ENCODE results near the gene GABARAP. TPM values are rescaled to one million over a fixed set of nuclear protein-coding genes. Genes with fewer than 3 reads are reported as not detected.

The GABARAP gene
- total and polyA plus RNA-seq, 2 of the 13 experiments (the other 11 are each of a cell fraction or from before 2014, with no cell fraction given): 161 to 310 TPM

GRCh38 chr17:7258731-7259554 is 16.7 kb upstream of the GABARAP start (continued):
- TF ChIP-seq ZHX1 (CRISPR knock-in tag; IDR thresholded peaks at IDR 0.05; ENCODE audit: low read depth): no peak
- TF ChIP-seq NR2F6 (IDR thresholded peaks at IDR 0.05): peak; percentile 32; the same call in 1 of the 2 replicates
- 0 out of 2 replicates have a peak, but pooled peaks have one; percentile 23 for TF ChIP-seq NR2F6 (CRISPR knock-in tag; IDR thresholded peaks at IDR 0.05)
- no peak for TF ChIP-seq AGO2 (optimal IDR thresholded peaks at IDR 0.05; ENCODE audit: low read depth, low read length)
- TF ChIP-seq, protein P1, sequence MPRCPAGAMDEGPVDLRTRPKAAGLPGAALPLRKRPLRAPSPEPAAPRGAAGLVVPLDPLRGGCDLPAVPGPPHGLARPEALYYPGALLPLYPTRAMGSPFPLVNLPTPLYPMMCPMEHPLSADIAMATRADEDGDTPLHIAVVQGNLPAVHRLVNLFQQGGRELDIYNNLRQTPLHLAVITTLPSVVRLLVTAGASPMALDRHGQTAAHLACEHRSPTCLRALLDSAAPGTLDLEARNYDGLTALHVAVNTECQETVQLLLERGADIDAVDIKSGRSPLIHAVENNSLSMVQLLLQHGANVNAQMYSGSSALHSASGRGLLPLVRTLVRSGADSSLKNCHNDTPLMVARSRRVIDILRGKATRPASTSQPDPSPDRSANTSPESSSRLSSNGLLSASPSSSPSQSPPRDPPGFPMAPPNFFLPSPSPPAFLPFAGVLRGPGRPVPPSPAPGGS (CRISPR knock-in tag; IDR thresholded peaks at IDR 0.05): peak; percentile 65; the same call in 1 of the 2 replicates
- TF ChIP-seq, protein P2, sequence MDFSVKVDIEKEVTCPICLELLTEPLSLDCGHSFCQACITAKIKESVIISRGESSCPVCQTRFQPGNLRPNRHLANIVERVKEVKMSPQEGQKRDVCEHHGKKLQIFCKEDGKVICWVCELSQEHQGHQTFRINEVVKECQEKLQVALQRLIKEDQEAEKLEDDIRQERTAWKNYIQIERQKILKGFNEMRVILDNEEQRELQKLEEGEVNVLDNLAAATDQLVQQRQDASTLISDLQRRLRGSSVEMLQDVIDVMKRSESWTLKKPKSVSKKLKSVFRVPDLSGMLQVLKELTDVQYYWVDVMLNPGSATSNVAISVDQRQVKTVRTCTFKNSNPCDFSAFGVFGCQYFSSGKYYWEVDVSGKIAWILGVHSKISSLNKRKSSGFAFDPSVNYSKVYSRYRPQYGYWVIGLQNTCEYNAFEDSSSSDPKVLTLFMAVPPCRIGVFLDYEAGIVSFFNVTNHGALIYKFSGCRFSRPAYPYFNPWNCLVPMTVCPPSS (IDR thresholded peaks at IDR 0.05): no peak
- TF ChIP-seq HNF4G (IDR thresholded peaks at IDR 0.05; ENCODE audit: borderline replicate concordance, low read depth, low read length): peak; percentile 31; the same call in 1 of the 2 replicates
- no peak for TF ChIP-seq HNF4G (CRISPR knock-in tag; IDR thresholded peaks at IDR 0.05; ENCODE audit: borderline replicate concordance, low read depth)
- TF ChIP-seq ZNF460 (CRISPR knock-in tag; IDR thresholded peaks at IDR 0.05; ENCODE audit: borderline replicate concordance): no peak
- no peak for TF ChIP-seq CC2D1A (CRISPR knock-in tag; IDR thresholded peaks at IDR 0.05)
- no peak for TF ChIP-seq ZNF7 (CRISPR knock-in tag; IDR thresholded peaks at IDR 0.05)
- TF ChIP-seq ZBTB7A (CRISPR knock-in tag; IDR thresholded peaks at IDR 0.05): no peak
- no peak for TF ChIP-seq JUNB (CRISPR knock-in tag; IDR thresholded peaks at IDR 0.05; ENCODE audit: borderline replicate concordance)
- TF ChIP-seq PBX3 (CRISPR knock-in tag; IDR thresholded peaks at IDR 0.05; ENCODE audit: borderline replicate concordance): no peak
- TF ChIP-seq ATF7 (IDR thresholded peaks at IDR 0.05): peak; percentile 51
- no peak for TF ChIP-seq ATF7 (CRISPR knock-in tag; IDR thresholded peaks at IDR 0.05)
- TF ChIP-seq THRA (CRISPR knock-in tag; IDR thresholded peaks at IDR 0.05; ENCODE audit: borderline replicate concordance): peak; percentile 58
- no peak for TF ChIP-seq ZNF563 (CRISPR knock-in tag; IDR thresholded peaks at IDR 0.05)
- TF ChIP-seq SNAPC2 (CRISPR knock-in tag; IDR thresholded peaks at IDR 0.05): no peak
- peak; percentile 67; the same call in 1 of the 2 replicates for TF ChIP-seq ZNF235 (CRISPR knock-in tag; IDR thresholded peaks at IDR 0.05; ENCODE audit: borderline replicate concordance)
- TF ChIP-seq KLF9 (CRISPR knock-in tag; IDR thresholded peaks at IDR 0.05; ENCODE audit: low read depth): 0 out of 2 replicates have a peak, but pooled peaks have one; percentile 48
